Astrocyte of the cerebellum (primary cell): Measurements from ENCODE around the gene CD34.
"Not testable (repeated sequence)": the region's sequence is repeated elsewhere in the genome, so short reads cannot be mapped to it uniquely, and the experiment has no call there.

ENCODE experiments used
- DNase-seq: peaks from one replicate; pipeline ENCODE4 v3.0.0-alpha.2; 2011; ENCODE audit warnings: low read depth
- H3K4me3 ChIP-seq: 2 replicates; pipeline ENCODE4 v1.5.1; 2011; ENCODE audit warnings: mild to moderate bottlenecking, low read depth, low read length, moderate library complexity
- CTCF ChIP-seq: IDR thresholded peaks from 2 replicates; pipeline ENCODE4 v1.5.1; 2012; ENCODE audit warnings: low read length, low read depth, moderate library complexity, mild to moderate bottlenecking; ENCODE audit errors: missing control alignments
- in situ Hi-C: cut with HindIII; loops from 2 replicates; pipeline ENCODE4 v1.10.0; 2017; ENCODE audit warnings: low sequenced_read_pairs

CD34 gene

GRCh38 chr1:207946756-207947155, 35.8 kb upstream of the CD34 start:
- H3K4me3 ChIP-seq: no peak overlapping the region
- in situ Hi-C loops: no loop called here
- TF ChIP-seq CTCF: no peak
- no peak for DNase-seq

GRCh38 chr1:207944571-207944970, 33.6 kb upstream of the CD34 start:
- in situ Hi-C loops: no loop called here
- no peak overlapping the region for H3K4me3 ChIP-seq
- no peak for DNase-seq
- no peak for TF ChIP-seq CTCF

- H3K4me3 ChIP-seq, in situ Hi-C loops, DNase-seq: not testable (repeated sequence)
Observed at GRCh38 chr1:207942337-207942741, 31.4 kb upstream of the CD34 start.

GRCh38 chr1:207941665-207942064, 30.7 kb upstream of the CD34 start:
- no peak for TF ChIP-seq CTCF
- DNase-seq: peak; percentile 24
- in situ Hi-C loops: no loop called here
- H3K4me3 ChIP-seq: no peak overlapping the region

GRCh38 chr1:207938016-207938415, 27.1 kb upstream of the CD34 start:
- DNase-seq: no peak
- TF ChIP-seq CTCF: no peak
- in situ Hi-C loops: no loop called here

GRCh38 chr1:207937204-207937603, 26.3 kb upstream of the CD34 start:
- in situ Hi-C loops: no loop called here
- DNase-seq: no peak
- no peak for TF ChIP-seq CTCF
- no peak overlapping the region for H3K4me3 ChIP-seq

More at GRCh38 chr1:207938016-207938415, 27.1 kb upstream of the CD34 start:
- H3K4me3 ChIP-seq: no peak overlapping the region

GRCh38 chr1:207935166-207935583, 24.2 kb upstream of the CD34 start:
- no peak overlapping the region for H3K4me3 ChIP-seq
- in situ Hi-C loops: no loop called here
- no peak for DNase-seq
- TF ChIP-seq CTCF: no peak
